Hematopoietic multipotent progenitor cell treated with erythropoietin and hydrocortisone succinate and interleukin-3 and kit ligand, for 17 days (in vitro differentiated cells): ENCODE data around the gene ZACN.

Experiments
- DNase-seq: peaks from one replicate; pipeline ENCODE4 v3.0.0-alpha.2; 2015; ENCODE audit warnings: low spot score

Gene ZACN

GRCh38 chr17:76131692-76132573, 53.0 kb downstream of the ZACN start:
- no peak for DNase-seq
